CD4-positive, alpha-beta T cell (primary cell): ENCODE results near the gene GABRB1. TPM values are rescaled to one million over a fixed set of nuclear protein-coding genes. Genes with fewer than 3 reads are reported as not detected.

ENCODE experiments used
- ATAC-seq: fragments of 200-7000 bp; cut with Tn5 transposase; one replicate; pipeline ENCODE4 v1.10.0; 2022; ENCODE audit warnings: mild to moderate bottlenecking; ENCODE audit not compliant: poor library complexity
- CTCF ChIA-PET: fragments of 350-600 bp; sonication (Branson Sonifier 250); formaldehyde crosslinking; loops from one replicate; lab custom pipeline; 2021; ENCODE audit warnings: antibody characterized with exemption, inconsistent platforms; lab: Charles Lee
- POLR2A ChIA-PET: fragments of 350-600 bp; sonication (Branson Sonifier 250); formaldehyde crosslinking; loops from one replicate; lab custom pipeline; 2021; ENCODE audit warnings: antibody characterized with exemption, inconsistent platforms; lab: Charles Lee
- DNase-seq, 14 experiments: peaks; one replicate each; pipeline ENCODE4 v3.0.0-alpha.2; 2013 to 2020; ENCODE audit warnings: mixed read lengths in 2 of 14
- H3K27ac ChIP-seq, 2 donors: one replicate each; pipeline versions ENCODE4 v1.5.1 to v1.7.0; 2013; ENCODE audit warnings: low read length in 2 of 2, low read depth in 1 of 2, mild to moderate bottlenecking in 1 of 2
- H3K27me3 ChIP-seq, 2 experiments: 1 replicate in 1 of 2; 2 replicates in 1 of 2; pipeline versions ENCODE4 v1.6.1 to v1.7.0; 2013; ENCODE audit warnings: low read length in 2 of 2, control low read depth in 1 of 2, mild to moderate bottlenecking in 1 of 2, moderate library complexity in 1 of 2; ENCODE audit not compliant: insufficient read depth in 2 of 2, control insufficient read depth in 1 of 2
- H3K36me3 ChIP-seq: one replicate; pipeline ENCODE4 v1.6.1; 2013; ENCODE audit warnings: low read length, control low read depth; ENCODE audit not compliant: insufficient read depth
- H3K4me1 ChIP-seq: one replicate; pipeline ENCODE4 v1.6.1; 2013; ENCODE audit warnings: low read length, control low read depth; ENCODE audit not compliant: insufficient read depth
- H3K4me3 ChIP-seq: one replicate; pipeline ENCODE4 v1.5.1; 2013; ENCODE audit warnings: mild to moderate bottlenecking, low read length, moderate library complexity
- H3K9me3 ChIP-seq, 2 experiments: 1 replicate in 1 of 2; 2 replicates in 1 of 2; pipeline versions ENCODE4 v1.6.1 to v1.7.0; 2013; ENCODE audit warnings: low read length in 2 of 2, mild to moderate bottlenecking in 2 of 2, control low read depth in 1 of 2, moderate library complexity in 1 of 2; ENCODE audit not compliant: control insufficient read depth in 1 of 2, insufficient read depth in 1 of 2
- H3K27ac Mint-ChIP-seq: one replicate; pipeline ENCODE4 v1.8.0; 2020; ENCODE audit warnings: mixed read lengths
- H3K27me3 Mint-ChIP-seq: one replicate; pipeline ENCODE4 v1.8.0; 2021; ENCODE audit warnings: mixed read lengths
- H3K36me3 Mint-ChIP-seq: one replicate; pipeline ENCODE4 v1.8.0; 2021; ENCODE audit warnings: low read depth, mixed read lengths
- H3K4me1 Mint-ChIP-seq: one replicate; pipeline ENCODE4 v1.8.0; 2021; ENCODE audit warnings: low read depth, mixed read lengths
- H3K4me3 Mint-ChIP-seq: one replicate; pipeline ENCODE4 v1.8.0; 2020; ENCODE audit warnings: mild to moderate bottlenecking, mixed read lengths
- H3K9me3 Mint-ChIP-seq: one replicate; pipeline ENCODE4 v1.8.0; 2020; ENCODE audit warnings: mixed read lengths
- CTCF ChIP-seq: fragments of 200-600 bp; IDR thresholded peaks from one replicate; pipeline ENCODE4 v1.8.0; 2022; ENCODE audit warnings: antibody characterized with exemption, mild to moderate bottlenecking
- intact Hi-C, 2 experiments: fragments of 100-400 bp; cut with DNase I in 1 of 2; cut with micrococcal nuclease in 1 of 2; formaldehyde crosslinking; loops; one replicate each; pipeline versions ENCODE4 v1.15.1 to v1.9.0; 2023 to 2025; cut with DNase I, micrococcal nuclease
- total RNA-seq, 174 experiments: library from RNA in 2 of 174; stranded (reverse) in 2 of 174; gene quantifications; one replicate each; pipeline ENCODE4 v1.2.3 and lab custom pipeline; 2021 to 2026

Gene GABRB1
- total RNA-seq, 2 experiments from 2014 or later: not detected

DNA sequence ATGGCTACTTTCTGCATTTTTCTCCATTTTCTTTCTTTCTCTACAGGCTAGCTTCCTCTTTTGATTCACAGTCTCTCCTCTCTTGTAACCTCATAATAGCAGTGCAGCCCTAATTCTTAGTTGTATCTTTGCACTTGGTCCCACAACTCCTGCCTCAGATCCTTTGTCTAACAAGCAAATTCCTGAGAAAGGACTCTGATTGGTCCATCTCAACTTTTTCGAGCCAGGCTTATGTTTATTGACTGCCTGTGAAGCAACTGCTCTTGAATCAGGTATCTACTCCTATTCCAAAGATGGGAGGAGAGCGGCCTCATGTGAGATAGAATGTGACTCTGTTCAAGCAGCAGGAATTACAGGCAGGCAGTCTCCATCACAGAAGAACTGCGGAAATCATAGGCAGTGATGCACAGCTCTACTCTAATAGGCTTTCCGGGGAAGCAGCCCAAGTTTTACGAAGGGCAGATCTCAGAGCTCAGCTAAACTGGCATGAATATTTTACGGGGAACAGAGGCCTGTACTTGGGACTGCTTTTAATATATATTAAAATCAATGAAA lies 123.5 kb downstream of the GABRB1 start:
- Mint-ChIP-seq H3K27me3 (no peaks in the 10 kb centered on the region), H3K4me3 (no peak overlapping the region), H3K4me1 (no peaks in the 10 kb centered on the region), H3K36me3 (no peaks in the 10 kb centered on the region), H3K27ac (no peak overlapping the region), H3K9me3 (no peaks in the 10 kb centered on the region)
- intact Hi-C loops: no loop called here
- DNase-seq (no peak), ATAC-seq (no peak)
- CTCF ChIA-PET: no interaction called here
- Histone ChIP-seq H3K9me3 (no peaks in the 10 kb centered on the region), H3K4me1 (no peaks in the 10 kb centered on the region), H3K27ac (no peak overlapping the region), H3K4me3 (no peak overlapping the region), H3K36me3 (no peaks in the 10 kb centered on the region), H3K27me3 (no peaks in the 10 kb centered on the region)
- POLR2A ChIA-PET: no interaction called here
- no peak for TF ChIP-seq CTCF

GRCh38 chr4:47155919-47156318 lies 124.6 kb downstream of the GABRB1 start:
- no peak overlapping the region for H3K27ac ChIP-seq
- no peak overlapping the region for H3K4me3 ChIP-seq
- no peaks in the 10 kb centered on the region for H3K36me3 ChIP-seq
- Mint-ChIP-seq H3K4me3 (no peak overlapping the region), H3K27ac (no peak overlapping the region), H3K36me3 (no peaks in the 10 kb centered on the region), H3K27me3 (peaks cover 3% of the 10 kb centered on the region), H3K9me3 (no peaks in the 10 kb centered on the region), H3K4me1 (no peaks in the 10 kb centered on the region)
- DNase-seq (no peak), ATAC-seq (no peak)
- intact Hi-C loops: no loop called here
- H3K9me3 ChIP-seq: no peaks in the 10 kb centered on the region
- TF ChIP-seq CTCF: no peak
- H3K27me3 ChIP-seq: no peaks in the 10 kb centered on the region
- ChIA-PET POLR2A (no interaction called here), CTCF (no interaction called here)
- H3K4me1 ChIP-seq: no peaks in the 10 kb centered on the region

- Mint-ChIP-seq H3K36me3 (no peaks in the 10 kb centered on the region), H3K4me3 (no peak overlapping the region), H3K9me3 (no peaks in the 10 kb centered on the region), H3K4me1 (no peaks in the 10 kb centered on the region), H3K27ac (no peak overlapping the region), H3K27me3 (peaks cover 8% of the 10 kb centered on the region)
- TF ChIP-seq CTCF: no peak
- Histone ChIP-seq H3K27me3 (no peaks in the 10 kb centered on the region), H3K4me3 (no peak overlapping the region), H3K9me3 (no peaks in the 10 kb centered on the region), H3K27ac (no peak overlapping the region), H3K4me1 (no peaks in the 10 kb centered on the region), H3K36me3 (no peaks in the 10 kb centered on the region)
- CTCF ChIA-PET: no interaction called here
- ATAC-seq (no peak), DNase-seq (no peak)
- POLR2A ChIA-PET: no interaction called here
- intact Hi-C loops: no loop called here
Observed at GRCh38 chr4:47160095-47160494, 128.7 kb downstream of the GABRB1 start.
